Esophagus muscularis mucosa (tissue), 4 donors: Measurements from ENCODE around the gene FZD10. TPM values are rescaled to one million over a fixed set of nuclear protein-coding genes. Genes with fewer than 3 reads are reported as not detected.

Experiments used
- DNase-seq: peaks from one replicate; pipeline ENCODE4 v3.0.0-alpha.2; 2017; ENCODE audit errors: extremely low spot score
- H3K27ac ChIP-seq, 4 donors: fragments of 200-600 bp; sonication (generic); replicated peaks in 1 of 4; 1 replicate in 3 of 4; 2 replicates in 1 of 4; pipeline ENCODE4 v1.5.1; 2016 to 2019; ENCODE audit warnings: mild to moderate bottlenecking in 1 of 4
- H3K27me3 ChIP-seq, 4 donors: fragments of 200-600 bp; sonication (generic); one replicate each; pipeline versions ENCODE4 v1.5.1 to v1.6.0; 2016 to 2019
- H3K36me3 ChIP-seq, 4 donors: fragments of 200-600 bp; sonication (generic); one replicate each; pipeline ENCODE4 v1.5.1; 2016 to 2019
- H3K4me1 ChIP-seq, 4 donors: fragments of 200-600 bp; sonication (generic); one replicate each; pipeline ENCODE4 v1.5.1; 2016 to 2019
- H3K4me3 ChIP-seq, 4 donors: fragments of 200-600 bp; sonication (generic); 1 replicate in 2 of 4; 2 replicates in 2 of 4; pipeline ENCODE4 v1.5.1; 2016 to 2019; ENCODE audit warnings: mild to moderate bottlenecking in 4 of 4, moderate library complexity in 1 of 4
- H3K9me3 ChIP-seq, 4 donors: fragments of 200-600 bp; sonication (generic); 1 replicate in 3 of 4; 2 replicates in 1 of 4; pipeline ENCODE4 v1.5.1; 2016 to 2019
- CTCF ChIP-seq, 3 experiments: fragments of 200-600 bp in 2 of 3; fragments of 450-650 bp in 1 of 3; sonication (generic) in 2 of 3; IDR thresholded peaks; one replicate each; pipeline ENCODE4 v1.5.1; 2017 to 2019; ENCODE audit warnings: antibody characterized with exemption in 3 of 3, mild to moderate bottlenecking in 2 of 3, moderate library complexity in 1 of 3
- EP300 ChIP-seq: sonication (generic); formaldehyde crosslinking; IDR thresholded peaks from one replicate; pipeline ENCODE4 v1.6.1; 2017; ENCODE audit warnings: antibody characterized with exemption
- POLR2A ChIP-seq: fragments of 450-650 bp; IDR thresholded peaks from one replicate; pipeline ENCODE4 v1.6.1; 2017; ENCODE audit warnings: antibody characterized with exemption, moderate library complexity, mild to moderate bottlenecking, low read depth
- POLR2AphosphoS5 ChIP-seq, 2 donors: sonication (generic); formaldehyde crosslinking; IDR thresholded peaks; one replicate each; pipeline ENCODE4 v1.6.1; 2017; ENCODE audit warnings: antibody characterized with exemption in 2 of 2
- WGBS: methylation state at CpG from one replicate; pipeline ENCODE4 v1.1.5; 2018; 5-methylcytosine and 5-hydroxymethylcytosine counted together
- intact Hi-C: fragments of 100-400 bp; cut with DNase I; formaldehyde crosslinking; loops from one replicate; pipeline ENCODE4 v1.15.1; 2023
- total RNA-seq, 4 donors: library from RNA; depleted of rRNA; stranded (reverse); fragments of >200 nt; gene quantifications; one replicate each; pipeline versions ENCODE4 v1.1.0 to v1.2.1, GENCODE V29; 2016

The FZD10 gene
- total RNA-seq, 4 donors from 2014 or later = 0.42 to 1.5 (median 1.0) TPM

GRCh38 chr12:130141901-130142683 lies 20.2 kb upstream of the FZD10 start:
- WGBS = 72% methylated on average over 16 of the region's 18 CpGs
- no peak overlapping the region for H3K27ac ChIP-seq
- no peaks in the 10 kb centered on the region for H3K4me1 ChIP-seq
- H3K27me3 ChIP-seq = peaks cover 0 to 57% (median 0%) of the 10 kb centered on the region in 4 donors
- no peak for DNase-seq
- H3K36me3 ChIP-seq = no peaks in the 10 kb centered on the region
- intact Hi-C loops = no loop called here
- H3K4me3 ChIP-seq = no peak overlapping the region
- no peaks in the 10 kb centered on the region for H3K9me3 ChIP-seq
- no peak for TF ChIP-seq CTCF (IDR thresholded peaks at IDR 0.05)
- TF ChIP-seq POLR2A = no peak
- no peak for TF ChIP-seq EP300
- no peak for TF ChIP-seq POLR2AphosphoS5 (IDR thresholded peaks at IDR 0.05)

GRCh38 chr12:130142736-130143135 lies 19.5 kb upstream of the FZD10 start:
- Histone ChIP-seq H3K27me3 (peaks cover 0 to 52% (median 0%) of the 10 kb centered on the region in 4 donors), H3K4me3 (no peak overlapping the region), H3K4me1 (no peaks in the 10 kb centered on the region), H3K27ac (no peak overlapping the region), H3K36me3 (no peaks in the 10 kb centered on the region), H3K9me3 (no peaks in the 10 kb centered on the region)
- intact Hi-C loops = no loop called here
- TF ChIP-seq POLR2AphosphoS5 (IDR thresholded peaks at IDR 0.05) = no peak
- TF ChIP-seq CTCF (IDR thresholded peaks at IDR 0.05) = no peak
- TF ChIP-seq POLR2A = no peak
- no peak for TF ChIP-seq EP300
- WGBS = 93% methylated on average over 6 of the region's 14 CpGs
- no peak for DNase-seq

GRCh38 chr12:130143136-130143535 lies 19.1 kb upstream of the FZD10 start:
- 85% methylated on average over 9 of the region's 9 CpGs for WGBS
- H3K4me3 ChIP-seq = no peak overlapping the region
- intact Hi-C loops = no loop called here
- no peak overlapping the region for H3K27ac ChIP-seq
- TF ChIP-seq POLR2AphosphoS5 (IDR thresholded peaks at IDR 0.05) (no peak), EP300 (no peak), POLR2A (no peak), CTCF (IDR thresholded peaks at IDR 0.05) (no peak)
- H3K27me3 ChIP-seq = peaks cover 0 to 51% (median 0%) of the 10 kb centered on the region in 4 donors
- no peaks in the 10 kb centered on the region for H3K36me3 ChIP-seq
- DNase-seq = no peak
- no peaks in the 10 kb centered on the region for H3K9me3 ChIP-seq
- H3K4me1 ChIP-seq = no peaks in the 10 kb centered on the region

- 90% methylated on average over 10 of the region's 10 CpGs for WGBS
- Histone ChIP-seq H3K36me3 (no peaks in the 10 kb centered on the region), H3K4me3 (no peak overlapping the region), H3K27me3 (peaks cover 0 to 46% (median 0%) of the 10 kb centered on the region in 4 donors), H3K4me1 (no peaks in the 10 kb centered on the region), H3K27ac (no peak overlapping the region), H3K9me3 (no peaks in the 10 kb centered on the region)
- intact Hi-C loops = no loop called here
- no peak for DNase-seq
- no peak for TF ChIP-seq CTCF (IDR thresholded peaks at IDR 0.05)
Observed at GRCh38 chr12:130144256-130144655, 18.0 kb upstream of the FZD10 start.

GRCh38 chr12:130145731-130146130 lies 16.5 kb upstream of the FZD10 start:
- TF ChIP-seq POLR2A (no peak), EP300 (no peak), POLR2AphosphoS5 (IDR thresholded peaks at IDR 0.05) (no peak), CTCF (IDR thresholded peaks at IDR 0.05) (no peak)
- Histone ChIP-seq H3K9me3 (no peaks in the 10 kb centered on the region), H3K27me3 (peaks cover 0 to 58% (median 0%) of the 10 kb centered on the region in 4 donors), H3K36me3 (no peaks in the 10 kb centered on the region), H3K4me1 (no peaks in the 10 kb centered on the region), H3K27ac (no peak overlapping the region), H3K4me3 (no peak overlapping the region)
- no peak for DNase-seq
- WGBS = 59% methylated on average over 13 of the region's 13 CpGs
- intact Hi-C loops = no loop called here
